ENCODE measurements around the gene RALGPS1. TPM values are rescaled to one million over a fixed set of nuclear protein-coding genes. Genes with fewer than 3 reads are reported as not detected.

The RALGPS1 gene
- polyA plus RNA-seq, 3 donors, result 0.60 to 4.6 (median 1.3) TPM

- Histone ChIP-seq H3K36me3 (replicated peaks in 1 of 2; ENCODE audit: control insufficient read depth in 1 of 2, insufficient read depth in 2 of 2, low read length in 2 of 2) (no peaks in the 10 kb centered on the region), H3K4me2 (replicated peaks; ENCODE audit: extremely low read depth, low read length, poor library complexity, severe bottlenecking) (no peak overlapping the region), H2AFZ (ENCODE audit: insufficient read depth, low read depth, low read length, poor library complexity, severe bottlenecking) (no peak overlapping the region), H4K20me1 (ENCODE audit: insufficient read depth, low read length) (no peaks in the 10 kb centered on the region), H3K4me3 (replicated peaks in 1 of 3; ENCODE audit: low read depth in 2 of 3, low read length in 3 of 3) (no peak overlapping the region), H3K9me3 (replicated peaks in 1 of 2; ENCODE audit: control insufficient read depth in 1 of 2, insufficient read depth in 1 of 2, low read length in 2 of 2) (no peaks in the 10 kb centered on the region), H3K79me2 (ENCODE audit: insufficient read depth, low read length) (no peaks in the 10 kb centered on the region), H3K4me1 (ENCODE audit: control insufficient read depth in 1 of 2, insufficient read depth in 2 of 2, low read length in 2 of 2) (peaks cover 7 to 10% of the 10 kb centered on the region in 2 donors), H3K27me3 (ENCODE audit: control insufficient read depth in 2 of 2, insufficient read depth in 2 of 2, low read length in 2 of 2) (peaks cover 9 to 20% of the 10 kb centered on the region in 2 donors), H3K27ac (ENCODE audit: low read depth in 1 of 2, low read length in 2 of 2) (no peak overlapping the region), H3K9ac (ENCODE audit: insufficient read depth, low read length, poor library complexity, severe bottlenecking) (no peak overlapping the region)
- H3K4me3 Mint-ChIP-seq, result no peak overlapping the region
- H3K9me3 Mint-ChIP-seq, result peaks cover 0 to 2% (median 0%) of the 10 kb centered on the region in 7 donors
- H3K27me3 Mint-ChIP-seq (ENCODE audit: low read depth in 3 of 3), result peaks cover 29 to 34% (median 32%) of the 10 kb centered on the region in 3 donors
- intact Hi-C loops (cut with micrococcal nuclease), result loop anchor here in 1 of 2 donors (5.0 kb wide), 1 partner anchor 55 kb away; the partner anchor contains the start of gene ZBTB34
- no peak overlapping the region for H3K27ac Mint-ChIP-seq
- no peaks in the 10 kb centered on the region for H3K36me3 Mint-ChIP-seq
- peaks cover 11% of the 10 kb centered on the region for H3K4me1 Mint-ChIP-seq
- no CpG with 5 or more reads among the region's 2 CpGs for WGBS (ENCODE audit: insufficient coverage)
- DNase-seq, result no peak
- no peak for TF ChIP-seq CTCF (IDR thresholded peaks at IDR 0.05)
Measured at GRCh38 chr9:126916909-126917308, 2.3 kb downstream of the RALGPS1 start.

DNA sequence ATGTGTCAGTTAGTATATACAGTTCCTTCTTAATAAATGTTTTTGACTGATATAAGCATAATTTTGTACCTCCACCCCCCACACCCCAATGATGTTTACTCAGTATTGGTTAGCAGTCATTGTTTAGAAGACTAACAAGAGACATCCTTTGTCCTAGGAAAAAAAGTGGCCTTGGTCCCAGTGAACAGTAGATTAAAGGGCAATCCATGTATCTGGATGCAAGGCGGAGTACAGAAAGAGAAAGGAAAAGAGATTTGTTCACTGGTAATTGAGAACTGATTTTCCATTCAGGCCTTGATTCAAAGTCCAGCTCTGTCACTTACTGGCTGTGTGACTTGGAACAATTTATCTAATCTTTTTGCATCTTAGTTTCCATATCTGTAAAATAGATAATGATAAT, 4.6 kb downstream of the RALGPS1 start:
- no peaks in the 10 kb centered on the region for H3K9me3 Mint-ChIP-seq
- intact Hi-C loops (cut with micrococcal nuclease), result loop anchor here in 1 of 2 donors (5.0 kb wide), 1 partner anchor 57 kb away; the partner anchor contains the start of gene ZBTB34
- no peak for DNase-seq

More for the DNA sequence above, 4.6 kb downstream of the RALGPS1 start:
- no peaks in the 10 kb centered on the region for H3K36me3 Mint-ChIP-seq
- H2AFZ ChIP-seq (ENCODE audit: insufficient read depth, low read depth, low read length, poor library complexity, severe bottlenecking), result no peak overlapping the region
- H3K27ac ChIP-seq (ENCODE audit: low read depth in 1 of 2, low read length in 2 of 2), result no peak overlapping the region
- no peak overlapping the region for H3K27ac Mint-ChIP-seq
- H4K20me1 ChIP-seq (ENCODE audit: insufficient read depth, low read length), result no peaks in the 10 kb centered on the region
- H3K4me1 ChIP-seq (ENCODE audit: control insufficient read depth in 1 of 2, insufficient read depth in 2 of 2, low read length in 2 of 2), result peaks cover 5 to 9% of the 10 kb centered on the region in 2 donors
- H3K36me3 ChIP-seq (replicated peaks in 1 of 2; ENCODE audit: control insufficient read depth in 1 of 2, insufficient read depth in 2 of 2, low read length in 2 of 2), result no peaks in the 10 kb centered on the region
- peaks cover 3 to 8% of the 10 kb centered on the region in 2 donors for H3K27me3 ChIP-seq (ENCODE audit: control insufficient read depth in 2 of 2, insufficient read depth in 2 of 2, low read length in 2 of 2)
- peaks cover 14 to 19% (median 16%) of the 10 kb centered on the region in 3 donors for H3K27me3 Mint-ChIP-seq (ENCODE audit: low read depth in 3 of 3)
- H3K9ac ChIP-seq (ENCODE audit: insufficient read depth, low read length, poor library complexity, severe bottlenecking), result no peak overlapping the region
- WGBS (ENCODE audit: insufficient coverage), result 100% methylated on average over 1 of the region's 1 CpG
- H3K9me3 ChIP-seq (replicated peaks in 1 of 2; ENCODE audit: control insufficient read depth in 1 of 2, insufficient read depth in 1 of 2, low read length in 2 of 2), result no peaks in the 10 kb centered on the region
- no peaks in the 10 kb centered on the region for H3K79me2 ChIP-seq (ENCODE audit: insufficient read depth, low read length)
- H3K4me1 Mint-ChIP-seq, result peaks cover 11% of the 10 kb centered on the region
- H3K4me2 ChIP-seq (replicated peaks; ENCODE audit: extremely low read depth, low read length, poor library complexity, severe bottlenecking), result no peak overlapping the region
- no peak overlapping the region for H3K4me3 ChIP-seq (replicated peaks in 1 of 3; ENCODE audit: low read depth in 2 of 3, low read length in 3 of 3)
- H3K4me3 Mint-ChIP-seq, result no peak overlapping the region
- no peak for TF ChIP-seq CTCF (IDR thresholded peaks at IDR 0.05)

Measured in CD14-positive monocyte (primary cell).